DMS79 (cell line): ENCODE data around the gene JAML.

Experiments
- DNase-seq: peaks from one replicate; lab custom pipeline; 2025; lab: John Stamatoyannopoulos, UW

JAML gene

DNA sequence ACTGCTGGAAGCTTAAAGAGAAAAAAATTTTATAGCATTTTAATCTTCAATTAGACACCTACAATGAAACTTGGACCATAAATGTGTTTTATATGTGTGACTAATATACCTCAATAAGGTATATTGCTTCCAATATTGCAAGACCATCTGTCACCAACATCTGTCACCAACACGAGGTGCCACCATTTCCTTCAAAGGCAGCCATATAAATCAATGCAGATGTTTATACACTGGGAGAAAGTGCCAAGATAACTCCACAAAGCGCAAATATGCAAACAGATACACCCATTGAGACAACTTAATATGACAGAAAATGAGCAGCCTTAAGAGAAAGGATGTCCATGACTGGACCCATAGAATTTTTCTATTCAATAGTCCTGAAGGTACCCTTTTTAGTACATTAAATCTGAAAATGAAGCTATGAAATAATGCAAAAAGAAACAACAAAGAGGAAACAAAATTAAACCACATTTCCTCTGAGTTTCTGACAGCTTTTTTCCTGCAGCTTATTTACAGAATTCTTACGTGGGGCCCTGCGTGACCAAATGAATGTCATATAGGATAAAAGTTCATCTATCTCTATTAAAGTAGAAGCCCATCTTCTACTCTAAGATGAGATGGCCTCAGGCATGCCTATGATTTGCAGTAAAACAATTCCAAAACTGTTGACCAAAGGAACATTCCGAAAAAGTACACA lies 14.8 kb upstream of the JAML start:
- no peak for DNase-seq

DNA sequence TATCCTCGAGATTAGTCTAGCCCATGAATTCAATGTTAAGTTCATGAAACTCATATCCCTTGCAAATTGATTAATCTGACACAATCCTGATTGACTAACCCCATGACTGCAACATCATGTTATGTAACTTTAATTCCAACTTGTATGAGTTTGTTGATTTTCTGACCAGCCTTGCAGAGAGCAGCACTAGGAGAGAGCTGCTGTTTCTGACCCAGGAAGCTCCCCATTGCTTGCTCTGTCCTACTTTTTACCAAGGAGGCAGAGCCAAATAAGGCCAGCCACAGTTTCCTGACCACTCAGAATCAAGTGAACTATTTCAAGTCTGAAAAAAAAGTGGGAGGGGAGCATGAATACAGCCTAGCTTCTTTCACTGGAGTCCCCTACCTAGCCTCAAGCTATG lies 14.1 kb upstream of the JAML start:
- DNase-seq, result no peak

DNA sequence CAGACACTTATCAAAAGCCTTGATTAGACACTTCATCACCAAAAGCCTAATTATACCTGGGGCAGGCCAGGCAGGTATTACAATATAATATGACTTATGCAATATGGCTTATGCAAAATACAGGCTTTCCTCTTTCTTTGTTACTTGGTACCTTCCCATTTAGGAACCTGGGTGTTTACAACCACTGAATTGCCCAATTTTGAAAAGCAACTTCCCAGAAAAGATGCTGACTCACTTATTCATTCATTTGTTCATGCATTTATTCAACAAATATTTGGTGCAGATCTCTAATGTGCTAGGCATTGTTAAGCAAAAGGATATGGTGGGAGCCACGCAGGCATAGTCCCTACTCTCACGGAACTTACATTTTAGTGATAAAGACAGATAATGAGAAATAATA lies 13.6 kb upstream of the JAML start:
- no peak for DNase-seq

DNA sequence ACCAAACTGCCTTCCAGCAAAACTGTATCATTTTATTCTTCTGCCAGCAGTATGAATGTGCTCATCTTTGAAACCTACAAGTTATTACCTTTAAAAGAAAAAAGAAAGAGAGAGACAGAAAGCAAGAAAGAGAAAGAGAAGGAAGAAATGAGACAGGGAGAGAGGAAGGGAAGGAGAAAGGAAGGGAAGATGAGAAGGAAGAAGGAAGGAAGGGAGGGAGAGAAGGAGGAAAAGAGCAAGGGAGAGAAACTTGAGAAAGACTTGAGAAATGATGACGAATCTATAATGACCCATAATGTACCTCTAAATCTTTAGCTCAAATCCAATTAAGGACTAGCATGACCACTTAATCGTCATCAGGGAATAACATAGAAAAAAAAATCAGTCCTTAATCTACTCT lies 11.4 kb upstream of the JAML start:
- no peak for DNase-seq

DNA sequence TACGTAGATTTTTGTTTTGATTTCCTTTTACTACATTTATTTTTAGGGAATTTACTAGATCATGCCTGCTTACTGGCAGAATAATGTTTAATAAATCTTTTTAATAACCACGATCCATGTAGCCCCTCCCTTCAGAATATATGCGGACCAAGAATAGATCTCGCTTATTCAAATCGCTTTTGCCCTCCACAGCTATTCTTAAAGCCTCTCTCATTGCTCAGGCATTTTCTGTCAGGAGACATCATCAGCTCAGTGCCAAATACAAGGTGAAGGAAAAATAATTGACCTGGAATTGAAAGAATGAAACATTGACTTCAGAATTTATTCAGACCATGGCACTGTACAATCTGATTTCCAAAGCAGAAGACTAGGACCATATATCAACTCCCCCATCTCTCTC lies 10.0 kb upstream of the JAML start:
- no peak for DNase-seq

DNA sequence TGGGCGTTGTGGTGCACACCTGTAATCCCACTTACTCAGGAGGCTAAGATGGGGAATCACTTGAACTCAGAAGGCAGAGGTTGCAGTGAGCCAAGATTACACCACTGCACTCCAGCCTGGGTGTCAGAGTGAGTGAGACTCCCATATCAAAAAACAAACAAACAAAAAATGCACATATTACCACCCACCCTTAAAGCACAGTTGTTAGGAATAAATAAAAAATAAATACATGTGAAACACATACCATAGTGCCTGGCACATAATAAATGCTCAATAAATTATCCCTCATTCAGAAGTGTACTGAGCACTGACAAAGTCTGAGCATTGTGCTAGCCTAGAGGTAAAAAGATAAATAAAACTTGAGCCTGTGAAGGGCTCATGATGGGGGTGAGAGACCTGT lies 9.0 kb upstream of the JAML start:
- no peak for DNase-seq

DNA sequence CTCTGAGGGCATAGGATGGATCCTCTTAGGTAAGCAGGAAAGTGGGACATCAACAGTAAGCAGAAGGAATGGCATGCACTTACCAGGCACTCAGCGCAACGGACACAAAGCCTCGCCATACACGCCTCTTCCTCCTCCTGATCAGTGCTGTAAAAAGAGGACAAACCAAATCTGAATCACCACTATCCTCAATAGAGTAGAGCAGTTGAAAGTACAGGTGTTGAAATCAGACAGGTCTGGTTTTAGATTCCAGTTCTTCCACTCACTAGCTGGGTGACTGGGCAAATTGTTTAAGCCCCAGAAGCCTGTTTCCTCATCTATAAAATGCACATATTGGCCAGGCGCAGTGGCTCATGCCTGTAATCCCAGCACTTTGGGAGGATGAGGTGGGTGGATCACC lies 8.6 kb upstream of the JAML start:
- DNase-seq, result no peak

DNA sequence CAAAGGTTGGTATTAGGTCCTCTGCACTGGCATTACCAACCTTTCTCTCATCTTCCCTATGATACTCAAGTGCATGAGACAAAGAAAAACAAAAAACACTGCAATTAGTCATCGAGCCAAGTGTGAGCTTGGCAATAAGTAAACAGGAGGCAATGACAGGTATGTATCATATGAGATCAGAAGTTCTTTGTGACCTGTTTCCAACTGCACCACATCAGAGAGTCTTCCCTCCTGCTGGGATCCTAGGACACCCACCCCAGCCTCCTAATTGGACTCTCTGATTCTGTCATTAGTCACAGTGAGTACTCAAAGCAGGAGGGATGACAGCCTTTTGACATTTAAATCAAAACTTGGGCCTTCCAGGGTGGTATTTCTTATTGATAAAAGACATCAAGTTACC lies 7.8 kb upstream of the JAML start:
- no peak for DNase-seq

DNA sequence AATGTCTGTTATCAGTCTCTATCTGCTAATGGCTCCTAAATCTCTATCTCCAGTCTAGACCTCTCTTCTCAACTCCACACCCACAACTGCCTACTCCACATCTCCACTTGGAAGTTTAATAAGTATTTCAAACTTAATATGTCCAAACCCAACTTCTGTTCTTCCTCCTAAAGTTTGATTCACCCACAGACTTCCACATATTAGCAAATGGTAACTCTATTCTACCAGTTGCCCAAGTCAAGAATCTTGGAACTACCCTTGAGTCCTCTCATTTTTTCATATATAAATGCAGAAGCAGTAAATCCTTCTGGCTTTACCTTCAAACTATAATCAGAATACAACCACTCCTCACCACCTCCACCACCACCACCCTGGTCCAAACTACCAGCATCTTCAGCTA lies 6.7 kb upstream of the JAML start:
- no peak for DNase-seq

DNA sequence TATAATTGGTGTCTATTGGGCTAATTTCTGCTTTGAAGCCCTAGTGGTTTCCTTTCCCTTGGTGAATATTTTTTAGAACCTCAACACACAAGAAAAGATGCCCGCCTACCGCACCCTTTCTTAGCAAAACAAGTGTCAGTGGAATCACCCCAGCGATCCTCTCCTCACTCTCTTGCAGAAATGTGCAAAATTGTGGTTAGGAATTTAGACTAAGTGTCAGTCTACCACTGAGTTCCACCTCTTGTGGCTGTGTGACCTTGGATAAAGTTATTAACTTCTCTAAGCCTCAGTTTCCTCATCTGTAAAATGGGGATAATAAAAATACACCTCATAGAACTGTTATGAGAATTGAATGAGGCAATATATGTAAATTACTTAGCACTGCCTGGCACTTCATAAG lies 5.3 kb upstream of the JAML start:
- DNase-seq, result no peak

DNA sequence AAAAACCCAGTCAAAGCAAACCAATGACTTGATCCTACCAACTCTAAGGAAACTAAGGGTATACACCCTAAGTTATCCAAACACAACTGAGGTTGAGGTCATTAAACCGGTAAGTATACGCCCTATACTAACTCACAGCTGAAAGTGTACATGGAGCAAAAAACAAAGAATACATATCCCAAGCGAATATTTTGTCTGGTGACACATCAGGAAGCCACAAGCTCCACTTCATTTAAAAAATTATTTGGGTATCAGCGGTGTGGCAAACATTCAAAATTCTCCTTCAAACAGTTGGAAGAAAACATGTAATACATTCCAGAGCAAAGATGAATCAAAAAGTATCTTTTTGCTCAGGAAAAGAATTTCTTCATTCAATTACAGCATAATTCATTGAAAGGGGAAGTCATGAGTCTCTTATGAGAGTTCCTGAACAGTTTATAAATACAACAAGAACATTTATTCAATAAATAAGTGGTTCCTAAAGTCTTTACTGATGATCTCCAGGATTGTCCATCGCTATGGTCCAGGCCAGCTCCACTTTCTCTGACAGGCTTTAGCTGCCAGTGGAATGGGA lies 4.5 kb upstream of the JAML start:
- DNase-seq, result no peak

DNA sequence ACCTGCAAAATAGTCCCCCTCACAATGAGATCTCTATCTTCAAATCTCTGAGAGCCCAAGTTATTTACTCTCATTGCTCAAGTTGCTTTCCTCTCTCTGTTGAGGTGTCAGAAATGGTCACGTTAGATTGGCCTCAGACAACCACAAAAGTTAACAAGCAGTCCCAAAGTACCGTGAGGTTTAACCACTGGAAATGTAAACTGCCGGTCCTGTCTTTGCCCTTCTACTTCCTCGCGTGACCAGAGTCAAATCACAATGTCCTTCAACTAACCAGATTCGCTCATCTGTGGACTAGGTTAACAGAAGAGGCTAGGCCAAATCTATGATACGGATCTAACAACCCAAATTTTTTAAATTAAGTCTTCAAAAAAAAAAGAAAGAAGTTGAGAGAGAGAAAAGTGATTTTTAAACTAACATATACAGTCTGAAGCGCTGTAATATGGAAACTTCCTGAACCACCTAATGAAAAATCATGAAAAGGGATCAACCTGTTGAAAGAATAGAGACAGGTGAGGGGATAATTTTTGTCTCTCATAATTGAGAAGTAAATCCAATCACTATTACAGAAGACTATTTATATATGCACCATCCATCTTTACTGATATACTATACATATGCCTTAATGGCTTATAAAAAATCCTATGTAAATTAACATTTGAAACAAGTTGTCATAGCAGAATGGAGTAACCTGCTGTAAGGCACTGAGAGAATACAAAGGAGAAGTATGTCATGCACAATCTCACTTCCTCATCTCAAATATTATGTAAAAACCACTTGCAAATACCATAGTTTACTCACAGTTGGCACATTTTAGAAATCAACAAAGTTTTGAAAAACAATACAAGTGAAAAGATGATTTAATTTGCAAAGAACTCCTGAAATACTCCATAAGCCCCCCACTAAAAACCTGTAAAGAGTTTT lies 3.3 kb upstream of the JAML start:
- no peak for DNase-seq

DNA sequence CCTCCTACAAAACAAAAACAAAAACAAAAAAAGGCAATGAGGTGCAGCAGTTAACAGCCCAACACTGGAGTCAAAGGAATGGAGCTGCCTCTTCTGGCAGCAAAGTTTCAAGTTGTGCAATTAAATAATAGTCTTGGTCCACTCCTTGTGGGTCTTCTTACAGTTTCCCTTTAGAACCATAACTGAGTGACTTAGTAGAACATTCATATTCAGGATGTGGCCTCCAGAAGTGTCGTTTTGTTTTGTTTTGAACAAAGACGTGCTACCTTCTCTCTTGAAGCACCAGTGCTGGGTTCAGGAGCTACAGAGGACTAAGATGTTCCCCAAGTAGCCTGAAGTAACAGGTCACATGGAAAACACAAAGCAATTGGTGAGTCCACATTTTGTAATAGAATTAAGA lies 2.0 kb upstream of the JAML start:
- no peak for DNase-seq

DNA sequence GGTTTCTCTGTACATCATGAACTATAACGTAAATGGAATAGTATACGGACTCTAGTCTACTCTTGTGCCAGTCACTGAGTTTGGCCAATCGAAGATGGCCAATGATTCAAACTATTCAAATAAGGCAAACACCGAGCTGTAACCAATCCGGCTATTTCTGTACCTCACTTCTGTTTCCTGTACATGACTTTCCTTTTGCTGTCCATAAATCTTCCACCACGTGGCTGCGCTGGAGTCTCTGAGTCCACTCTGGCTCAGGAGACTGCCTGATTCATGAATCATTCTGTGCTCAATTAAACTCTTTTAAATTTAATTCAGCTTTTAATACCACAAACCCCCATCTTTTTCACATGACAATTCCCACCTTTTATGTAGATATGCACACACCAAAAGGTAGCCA lies 1.5 kb upstream of the JAML start:
- no peak for DNase-seq

DNA sequence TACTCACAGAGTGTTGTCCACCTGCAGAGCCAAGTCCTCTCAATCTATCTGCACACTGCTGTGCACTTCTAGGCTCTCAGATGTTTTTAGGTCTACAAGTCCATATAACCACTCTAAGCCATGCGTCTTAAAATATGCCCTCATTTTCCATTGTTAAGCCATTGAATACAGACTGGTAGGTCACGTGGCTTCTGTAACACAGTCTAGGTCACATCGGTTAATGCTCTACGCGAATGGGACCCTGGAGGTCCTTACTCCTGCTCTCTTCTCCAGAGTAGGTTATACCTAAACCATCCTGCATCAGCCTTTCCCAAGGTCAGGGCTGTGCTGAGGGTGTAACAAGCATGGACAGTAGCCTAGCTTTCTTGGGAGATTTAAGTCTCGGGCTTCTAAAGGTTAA lies 819 bp downstream of the JAML start:
- DNase-seq, result no peak

DNA sequence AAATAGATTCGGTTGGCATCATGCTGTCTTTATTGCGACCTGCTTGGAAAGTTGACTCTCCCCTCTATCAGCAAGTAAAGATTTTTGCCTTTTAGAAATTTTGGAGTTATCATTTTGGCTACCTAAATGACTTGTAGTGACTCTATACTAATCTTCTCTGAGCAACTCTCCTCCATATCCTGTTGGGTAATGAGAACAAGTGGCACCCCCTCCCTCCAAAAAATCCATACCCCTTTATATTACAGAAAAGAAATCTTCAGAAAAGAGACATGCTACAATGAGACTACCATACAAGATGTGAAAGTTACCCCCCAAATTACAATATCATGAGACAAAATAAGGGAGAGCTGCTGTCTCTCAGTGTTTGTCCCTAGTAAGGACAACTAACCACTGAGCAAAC lies 1.2 kb downstream of the JAML start:
- no peak for DNase-seq

DNA sequence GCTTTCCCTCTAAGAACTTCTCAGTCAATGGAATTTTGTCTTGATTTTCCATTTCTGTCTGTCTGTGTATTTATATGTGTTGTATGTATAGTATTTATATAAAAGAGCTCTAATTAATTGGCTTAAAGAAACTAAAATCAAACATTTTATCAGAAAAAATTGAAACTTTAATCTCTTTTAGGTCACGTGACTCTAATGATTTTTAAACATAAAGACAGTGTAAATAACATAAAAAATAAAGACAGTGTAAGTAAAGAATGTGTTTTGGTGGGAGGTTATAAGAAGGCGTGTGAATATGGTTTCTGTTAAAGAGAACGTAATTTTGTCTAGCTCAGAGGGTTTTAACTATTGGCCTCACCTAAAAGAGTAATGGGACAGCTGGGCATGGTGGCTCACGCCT lies 2.4 kb downstream of the JAML start:
- DNase-seq, result no peak

DNA sequence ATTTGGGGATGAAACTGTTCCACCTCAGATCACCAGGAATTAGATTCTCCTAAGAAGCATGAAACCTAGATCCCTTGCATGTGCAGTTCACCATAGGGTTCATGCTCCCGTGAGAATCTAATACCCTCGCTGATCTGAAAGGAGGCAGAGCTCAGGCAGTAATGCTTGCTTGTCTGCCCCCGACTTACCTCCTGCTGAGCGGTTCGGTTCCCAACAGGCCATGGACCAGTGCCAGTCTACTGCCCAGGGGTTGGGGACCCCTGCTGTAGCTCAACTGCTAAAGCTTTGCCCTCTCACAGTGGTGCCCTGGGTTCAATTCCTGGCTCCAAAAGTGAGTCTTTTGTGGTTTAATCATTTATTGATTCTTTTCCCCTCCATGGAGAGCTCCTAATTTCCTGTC lies 3.4 kb downstream of the JAML start:
- no peak for DNase-seq

DNA sequence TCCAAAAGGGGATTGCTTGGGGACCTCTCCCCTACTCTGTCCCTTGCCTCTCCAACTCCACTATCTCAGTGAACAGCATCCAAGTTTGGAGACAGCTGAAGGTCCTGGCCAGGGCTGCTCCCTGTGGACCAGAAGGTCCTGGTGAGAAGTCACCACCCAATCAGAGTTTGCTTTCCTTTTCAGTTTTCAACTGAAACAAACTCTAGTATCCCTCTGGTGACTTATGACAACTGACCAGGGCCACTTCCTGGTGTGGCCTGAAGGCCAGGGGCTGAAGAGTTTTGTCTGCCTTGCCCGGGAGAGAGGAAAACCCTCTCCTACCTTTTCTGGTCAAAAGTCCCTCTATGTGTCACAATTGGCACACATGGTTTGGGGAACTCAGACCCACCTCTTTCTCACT lies 5.1 kb downstream of the JAML start:
- no peak for DNase-seq

DNA sequence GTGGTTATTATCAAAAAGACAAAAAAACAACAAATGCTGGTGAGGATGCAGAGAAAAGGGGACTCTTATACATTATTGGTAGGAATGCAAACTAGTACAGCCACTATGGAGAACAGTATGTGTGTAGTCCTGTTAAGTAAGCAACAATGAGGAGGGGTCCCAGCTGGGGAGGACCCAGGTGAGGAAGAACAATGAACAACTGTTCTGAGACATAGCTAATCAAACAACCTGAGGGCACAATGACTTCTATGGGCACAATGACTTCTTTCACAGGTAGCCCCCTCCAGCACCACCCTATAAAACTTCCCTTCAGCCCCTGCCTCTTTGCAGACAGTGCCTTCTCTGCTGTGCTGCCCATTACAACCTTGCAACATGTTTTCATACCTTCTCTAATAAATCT lies 5.6 kb downstream of the JAML start:
- no peak for DNase-seq

DNA sequence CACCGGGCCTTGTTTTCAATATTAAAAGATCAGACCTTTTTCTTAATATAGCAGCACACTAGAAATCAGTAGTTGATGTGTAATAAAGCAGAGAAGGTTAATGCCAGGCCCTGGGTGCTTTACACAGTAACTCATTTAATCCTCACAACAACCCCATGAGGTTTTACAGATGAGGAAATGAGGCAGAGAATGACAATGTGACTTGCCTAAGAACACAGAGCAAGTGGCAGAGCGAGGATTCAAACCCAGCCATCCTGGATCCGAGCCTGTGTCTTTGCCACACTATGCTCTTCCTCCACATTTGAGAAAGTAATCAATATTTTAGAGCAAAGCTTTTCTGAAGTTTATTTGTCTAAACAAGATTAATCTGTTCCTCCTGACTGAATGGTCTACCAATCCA lies 7.2 kb downstream of the JAML start:
- no peak for DNase-seq

DNA sequence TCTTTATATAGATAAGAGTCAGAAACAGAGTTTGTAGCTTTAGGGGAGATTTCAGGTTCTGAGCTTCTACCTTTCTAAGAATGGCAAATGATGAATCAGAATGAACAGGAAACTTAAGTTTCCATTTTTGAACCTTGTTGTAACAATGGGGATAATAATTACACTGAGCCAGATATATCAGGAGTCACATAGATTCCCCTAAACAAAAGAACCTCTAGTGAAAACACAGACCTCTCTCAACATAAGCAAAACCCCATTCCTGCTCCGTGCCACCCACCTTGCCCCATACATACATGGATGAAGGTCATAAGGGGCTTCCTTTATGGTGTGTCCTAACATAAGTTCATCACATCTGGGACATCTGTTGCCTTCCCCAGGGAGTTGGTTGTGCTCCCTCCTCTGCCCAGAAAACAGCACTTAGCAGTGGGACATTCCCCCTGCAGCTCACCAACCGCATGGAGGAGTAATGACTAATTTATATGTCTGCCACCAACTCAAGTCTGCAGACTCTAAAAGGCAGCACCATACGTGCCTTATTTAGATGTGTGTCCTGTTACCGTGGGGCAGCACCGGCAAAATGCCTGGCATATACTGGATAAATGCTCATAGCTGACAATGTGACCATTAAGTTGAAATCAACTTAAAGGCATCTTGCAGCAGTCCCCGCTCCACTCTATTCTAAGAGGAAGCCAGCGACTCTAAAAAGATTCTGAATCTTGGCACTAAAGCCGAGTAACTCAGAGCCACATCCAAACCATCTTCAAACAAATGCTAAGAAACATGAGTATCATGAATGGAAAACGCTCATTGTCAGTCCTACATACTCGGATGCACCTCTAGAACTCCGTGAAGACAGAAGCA lies 8.0 kb downstream of the JAML start:
- DNase-seq, result no peak
